Fibroblast of skin of left quadriceps (primary cell): ENCODE results near the gene CDKN2B-AS1.
"Not testable (repeated sequence)": the region's sequence is repeated elsewhere in the genome, so short reads cannot be mapped to it uniquely, and the experiment has no call there.

ENCODE experiments used
- DNase-seq, 2 experiments: peaks; one replicate each; pipeline ENCODE4 v3.0.0-alpha.2; 2013; ENCODE audit warnings: low read depth in 2 of 2

The CDKN2B-AS1 gene

GRCh38 chr9:21994556-21995005 lies at the start of gene CDKN2B-AS1:
TSS of gene CDKN2B-AS1 (plus strand) at chr9:21994791.
- DNase-seq = no peak

DNA sequence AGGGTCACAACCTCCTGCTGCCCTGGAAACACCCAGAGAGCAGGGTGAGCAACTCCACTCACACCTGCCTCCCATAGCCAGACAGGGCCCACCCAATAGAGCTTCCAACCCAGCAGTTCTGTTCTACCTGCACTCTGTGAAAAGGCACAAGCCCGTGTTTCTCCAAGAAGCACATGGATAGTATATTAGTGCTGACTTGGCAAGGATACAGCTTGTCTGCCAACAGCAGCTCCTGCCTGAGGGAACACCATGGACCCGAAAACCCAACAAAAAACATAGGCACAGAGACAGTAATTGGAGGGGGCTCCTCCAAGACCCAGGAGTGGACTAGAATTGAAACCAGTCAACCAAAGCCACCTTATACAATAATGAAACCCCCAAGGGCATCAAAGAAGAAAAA lies 49.0 kb upstream of the CDKN2B-AS1 start:
- no peak for DNase-seq

- DNase-seq = no peak
Measured at GRCh38 chr9:21958833-21959232, 35.8 kb upstream of the CDKN2B-AS1 start.

GRCh38 chr9:21959268-21959667 lies 35.3 kb upstream of the CDKN2B-AS1 start:
- DNase-seq = not testable (repeated sequence)

- DNase-seq = no peak
Measured at GRCh38 chr9:21961569-21961968, 33.0 kb upstream of the CDKN2B-AS1 start.

DNA sequence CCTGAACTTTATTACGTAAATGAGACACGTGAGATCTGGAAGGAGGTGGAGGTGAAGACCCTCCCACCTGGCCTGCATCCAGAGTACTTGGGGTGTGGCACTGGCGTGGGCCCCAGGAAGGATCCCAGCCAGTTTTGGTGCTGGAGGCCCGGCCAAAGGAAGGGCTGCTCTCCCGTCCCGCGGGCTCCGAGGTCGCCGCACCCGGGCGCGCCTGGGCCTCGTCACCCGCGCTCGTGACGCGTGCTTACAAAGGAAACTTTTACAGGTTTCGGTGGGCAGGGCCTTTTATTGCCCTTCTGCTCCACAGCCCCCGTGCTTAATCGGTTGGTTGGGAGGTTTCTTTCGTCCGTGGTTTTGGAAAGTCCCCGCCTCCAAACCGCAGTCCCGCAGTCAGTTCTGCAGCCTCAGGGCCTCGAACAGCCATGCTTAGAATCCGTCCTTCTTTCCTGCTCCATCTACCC lies 29.6 kb upstream of the CDKN2B-AS1 start:
- DNase-seq = no peak

DNA sequence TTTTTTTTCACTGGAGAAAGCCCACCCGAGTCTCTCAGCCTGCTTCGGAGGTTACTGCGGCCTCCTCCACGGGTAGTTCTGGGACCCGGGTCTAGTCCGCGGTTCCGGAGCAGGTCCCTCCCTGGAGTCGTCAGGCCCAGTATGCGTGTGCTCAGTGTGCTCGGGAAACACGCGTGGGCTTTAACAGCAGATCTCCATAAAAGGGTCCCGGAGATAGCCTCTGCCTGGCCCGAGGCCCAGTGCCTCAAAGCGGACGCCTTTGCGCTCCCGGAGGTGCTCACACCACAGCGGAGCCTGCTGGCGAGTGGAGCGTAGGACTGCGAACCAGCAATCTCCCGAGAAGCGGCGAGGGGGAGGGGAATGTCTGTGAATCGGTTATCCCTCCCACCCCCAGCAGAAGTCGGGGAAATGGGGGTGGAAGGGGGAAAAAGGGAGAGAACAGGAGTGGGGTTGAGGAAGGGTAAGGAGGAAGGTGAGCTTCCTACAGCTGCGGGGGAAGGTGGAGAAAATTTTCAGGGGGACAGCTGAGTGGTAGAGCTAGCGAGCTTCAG lies 29.1 kb upstream of the CDKN2B-AS1 start:
- DNase-seq = peak in 1 of 2 experiments; percentile 31

DNA sequence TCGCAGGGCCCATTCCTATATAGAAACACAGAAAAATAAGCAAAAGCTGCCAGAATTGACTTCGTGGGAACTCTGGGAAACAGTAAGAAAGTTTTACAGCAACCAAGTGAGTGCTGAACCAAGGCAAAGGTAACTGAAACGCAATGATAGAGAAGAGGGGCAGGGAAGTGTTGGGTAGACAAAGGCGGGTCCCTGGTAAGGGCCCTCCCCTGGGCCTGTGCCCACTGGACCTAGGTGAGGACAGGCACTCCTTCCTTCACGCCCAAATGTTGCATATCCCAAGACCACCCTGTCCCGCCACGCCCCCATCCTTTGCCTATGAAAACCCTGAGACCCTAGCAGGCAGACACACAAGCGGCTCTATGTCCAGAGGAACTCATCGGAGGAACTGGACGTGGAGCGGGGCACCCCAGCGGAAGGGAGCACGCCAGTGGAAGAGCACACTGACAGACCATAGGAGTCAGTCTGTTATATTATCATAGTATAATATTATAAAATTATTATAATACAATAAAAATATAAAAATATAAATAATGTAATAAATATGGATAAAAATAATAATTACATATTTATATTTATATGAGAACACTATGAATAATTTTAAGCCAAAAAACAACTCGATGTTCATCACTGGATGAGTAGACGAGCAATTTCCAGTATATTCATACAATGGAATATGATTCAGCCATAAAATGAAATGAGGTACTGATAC lies 28.3 kb upstream of the CDKN2B-AS1 start:
- DNase-seq = no peak

DNA sequence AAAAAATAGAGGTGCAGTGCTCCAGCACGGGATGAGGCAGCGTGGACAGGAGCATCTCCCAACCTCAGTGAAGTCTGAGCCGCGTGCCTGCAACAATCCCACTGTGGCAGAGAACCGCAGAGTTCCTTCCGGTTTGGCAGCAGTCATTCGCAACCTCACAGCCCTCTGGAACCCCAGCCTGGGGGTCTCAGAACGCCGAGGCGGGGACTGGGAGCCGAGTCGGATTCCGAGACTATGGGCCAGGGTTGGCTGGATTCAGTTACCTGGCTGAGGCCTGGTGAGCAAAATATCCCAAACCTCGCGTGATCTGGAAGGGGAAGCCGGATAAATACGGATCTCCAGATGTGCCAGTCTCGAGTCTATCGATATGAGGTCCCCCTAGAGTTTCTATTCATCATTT lies 27.4 kb upstream of the CDKN2B-AS1 start:
- DNase-seq = no peak

DNA sequence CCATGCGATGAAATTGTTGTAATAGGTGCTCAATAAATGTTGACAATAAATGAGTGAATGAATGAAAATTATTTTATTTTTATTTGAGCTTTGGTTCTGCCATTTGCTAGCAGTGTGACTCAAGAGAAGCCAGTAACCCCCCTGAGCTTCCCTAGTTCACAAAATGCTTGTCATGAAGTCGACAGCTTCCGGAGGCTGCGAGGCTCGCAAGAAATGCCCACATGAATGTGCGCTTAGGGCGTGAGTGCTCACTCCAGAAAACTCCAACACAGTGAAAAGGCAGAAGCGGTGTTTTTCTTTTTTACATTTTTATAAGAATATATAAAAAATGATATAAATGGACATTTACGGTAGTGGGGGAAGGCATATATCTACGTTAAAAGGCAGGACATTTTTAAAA lies 26.9 kb upstream of the CDKN2B-AS1 start:
- DNase-seq = no peak

GRCh38 chr9:21968331-21969010 lies 26.1 kb upstream of the CDKN2B-AS1 start:
- DNase-seq = no peak

DNA sequence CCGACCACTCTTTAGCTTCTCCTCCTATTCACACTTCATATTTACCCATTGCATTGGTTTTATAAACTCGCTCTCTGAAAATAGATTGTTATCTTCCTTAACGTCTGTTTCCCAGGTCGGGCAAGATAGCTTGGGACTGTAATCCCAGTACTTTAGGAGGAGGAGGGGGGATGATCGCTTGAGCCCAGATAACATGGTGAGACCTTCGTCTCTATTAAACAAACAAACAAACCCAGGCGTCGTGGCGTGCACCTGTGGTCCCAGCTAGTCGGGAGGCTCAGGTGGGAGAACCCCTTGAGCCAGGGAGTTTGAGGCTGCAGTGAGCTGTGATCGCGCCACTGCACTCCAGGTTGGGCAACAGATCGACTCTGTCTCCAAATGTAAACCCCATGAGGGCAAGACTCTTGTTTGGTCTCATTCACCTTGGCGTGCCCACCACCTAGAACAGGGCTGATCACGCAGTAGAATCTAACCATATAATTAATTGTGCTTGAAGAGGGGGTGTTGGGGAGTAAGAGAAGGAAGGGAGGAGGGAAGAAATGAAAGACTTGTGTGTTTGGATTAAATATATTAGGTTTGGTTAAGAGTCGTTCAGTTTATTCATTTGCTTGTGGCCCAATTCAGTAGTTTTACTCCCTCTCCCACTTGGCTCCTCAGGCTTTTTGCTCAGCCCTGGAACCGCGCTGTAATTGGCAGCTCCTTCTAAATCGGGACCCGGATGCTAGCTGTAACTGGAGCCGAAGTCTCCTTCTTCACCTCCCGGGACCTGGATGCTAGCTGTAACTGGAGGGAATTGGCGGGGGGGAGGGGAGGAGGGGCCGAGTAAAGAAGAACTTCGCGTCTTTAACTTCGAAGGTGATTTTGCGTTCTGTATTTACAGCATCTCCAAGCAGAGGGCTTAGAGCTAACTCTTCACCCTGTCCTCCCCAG lies 25.3 kb upstream of the CDKN2B-AS1 start:
- DNase-seq = no peak

DNA sequence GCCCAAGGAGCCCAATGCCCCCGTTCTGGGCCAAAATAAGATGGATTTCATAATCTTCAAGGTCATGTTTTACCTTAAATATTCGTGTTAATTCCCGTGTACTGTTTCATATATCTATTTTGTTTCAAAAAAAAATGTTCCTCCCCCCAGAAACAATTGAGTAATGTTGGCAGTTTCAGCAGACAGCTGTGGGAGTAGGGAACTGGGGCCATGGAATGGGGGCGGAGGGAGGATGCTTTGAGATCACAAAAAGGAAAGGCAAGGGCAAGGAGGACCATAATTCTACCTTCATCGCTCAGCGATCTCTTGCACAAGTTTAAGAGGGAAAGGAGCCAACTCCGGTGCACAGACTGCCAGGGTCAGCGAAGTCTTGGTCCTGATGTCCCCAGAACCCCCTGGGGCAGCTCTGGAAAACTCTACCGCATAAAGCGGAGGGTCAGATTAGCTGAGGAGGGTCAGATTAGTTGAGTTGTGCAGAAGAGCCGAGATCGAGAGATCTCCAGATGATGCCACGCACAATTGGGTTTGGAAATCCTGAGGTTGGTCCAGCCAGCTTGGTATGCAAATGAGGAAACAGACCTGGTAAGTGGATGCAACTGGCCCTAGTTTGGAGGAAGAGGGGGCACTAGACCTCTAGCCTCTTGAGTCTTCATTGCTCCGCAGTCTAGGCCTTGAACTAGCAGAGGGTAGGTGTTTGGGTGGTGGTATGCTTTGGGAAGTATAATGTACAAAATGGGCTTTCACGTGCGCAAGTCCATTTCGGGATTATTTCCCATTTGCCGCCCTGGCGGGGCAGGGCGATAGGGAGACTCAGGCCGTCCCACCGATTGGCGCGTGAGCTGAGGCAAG lies 24.4 kb upstream of the CDKN2B-AS1 start:
- DNase-seq = no peak

- no peak for DNase-seq
Measured at GRCh38 chr9:21970800-21971640, 23.6 kb upstream of the CDKN2B-AS1 start.

- no peak for DNase-seq
Measured at GRCh38 chr9:21972361-21972760, 22.2 kb upstream of the CDKN2B-AS1 start.

GRCh38 chr9:21974343-21974721 lies 20.3 kb upstream of the CDKN2B-AS1 start:
- DNase-seq = no peak

DNA sequence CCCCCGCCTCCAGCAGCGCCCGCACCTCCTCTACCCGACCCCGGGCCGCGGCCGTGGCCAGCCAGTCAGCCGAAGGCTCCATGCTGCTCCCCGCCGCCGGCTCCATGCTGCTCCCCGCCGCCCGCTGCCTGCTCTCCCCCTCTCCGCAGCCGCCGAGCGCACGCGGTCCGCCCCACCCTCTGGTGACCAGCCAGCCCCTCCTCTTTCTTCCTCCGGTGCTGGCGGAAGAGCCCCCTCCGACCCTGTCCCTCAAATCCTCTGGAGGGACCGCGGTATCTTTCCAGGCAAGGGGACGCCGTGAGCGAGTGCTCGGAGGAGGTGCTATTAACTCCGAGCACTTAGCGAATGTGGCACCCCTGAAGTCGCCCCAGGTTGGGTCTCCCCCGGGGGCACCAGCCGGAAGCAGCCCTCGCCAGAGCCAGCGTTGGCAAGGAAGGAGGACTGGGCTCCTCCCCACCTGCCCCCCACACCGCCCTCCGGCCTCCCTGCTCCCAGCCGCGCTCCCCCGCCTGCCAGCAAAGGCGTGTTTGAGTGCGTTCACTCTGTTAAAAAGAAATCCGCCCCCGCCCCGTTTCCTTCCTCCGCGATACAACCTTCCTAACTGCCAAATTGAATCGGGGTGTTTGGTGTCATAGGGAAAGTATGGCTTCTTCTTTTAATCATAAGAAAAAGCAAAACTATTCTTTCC lies 19.7 kb upstream of the CDKN2B-AS1 start:
- no peak for DNase-seq

DNA sequence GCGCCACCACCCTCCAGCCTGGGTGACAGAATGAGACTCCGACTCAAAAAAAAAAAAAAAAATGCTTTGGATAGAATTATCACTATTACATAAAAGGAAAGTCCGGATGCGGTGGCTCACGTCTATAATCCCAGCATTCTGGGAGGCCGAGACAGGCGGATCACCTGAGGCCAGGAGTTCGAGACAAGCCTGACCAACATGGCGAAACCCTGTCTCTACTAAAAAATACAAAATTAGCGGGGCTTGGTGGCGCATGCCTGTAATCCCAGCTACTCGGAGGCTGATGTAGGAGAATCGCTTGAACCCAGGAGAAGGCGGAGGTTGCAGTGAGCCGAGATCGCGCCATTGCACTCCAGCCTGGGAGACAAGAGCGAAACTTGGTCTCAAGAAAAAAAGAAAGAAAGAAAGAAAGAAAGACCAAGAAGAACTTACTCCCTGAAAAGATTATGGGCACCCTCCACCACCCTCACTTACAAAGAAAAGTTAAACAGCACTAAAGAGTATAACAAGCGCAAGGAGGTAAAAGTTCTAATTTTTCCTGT lies 18.2 kb upstream of the CDKN2B-AS1 start:
- DNase-seq = no peak

DNA sequence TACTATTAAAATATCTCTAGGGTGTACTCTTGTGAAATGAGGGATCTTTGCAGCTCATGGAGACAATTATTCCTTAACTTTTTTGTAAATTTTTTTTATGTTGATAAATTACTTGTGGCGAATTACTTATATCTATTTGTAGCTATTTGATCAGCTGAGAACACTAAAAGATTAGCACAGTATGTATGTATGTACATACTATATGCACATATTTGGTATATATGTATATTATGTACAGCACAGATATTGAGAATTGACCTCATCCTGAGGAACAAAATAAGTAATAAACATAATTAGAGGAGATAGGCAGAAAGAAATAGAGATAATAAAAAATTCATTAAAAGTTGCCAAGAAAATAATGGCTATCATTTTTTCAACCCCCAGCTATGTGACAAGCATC lies 12.2 kb upstream of the CDKN2B-AS1 start:
- DNase-seq = no peak
